Pulmonary artery endothelial cell (primary cell): ENCODE data around the gene GPRC5D. TPM values are rescaled to one million over a fixed set of nuclear protein-coding genes. Genes with fewer than 3 reads are reported as not detected.

Experiments
- DNase-seq: peaks from one replicate; pipeline ENCODE4 v3.0.0-alpha.2; 2011; ENCODE audit warnings: low read depth, low spot score
- total RNA-seq: library from RNA; depleted of rRNA; stranded (reverse); fragments of >200 nt; gene quantifications from 2 replicates; pipeline ENCODE4 v1.2.3, GENCODE V29; 2014

GPRC5D gene
- total RNA-seq, 1 donor from 2014 or later = not detected

GRCh38 chr12:12938541-12938940, 13.4 kb downstream of the GPRC5D start:
- DNase-seq = no peak

- DNase-seq = no peak
Observed at GRCh38 chr12:12936983-12937491, 14.9 kb downstream of the GPRC5D start.

GRCh38 chr12:12934556-12934955, 17.4 kb downstream of the GPRC5D start:
- DNase-seq = no peak

- DNase-seq = no peak
Observed at GRCh38 chr12:12933742-12934141, 18.2 kb downstream of the GPRC5D start.

GRCh38 chr12:12930633-12931219, 21.2 kb downstream of the GPRC5D start:
- DNase-seq = no peak

- no peak for DNase-seq
Observed at GRCh38 chr12:12929696-12930095, 22.3 kb downstream of the GPRC5D start.

- peak; percentile 40 for DNase-seq
Observed at GRCh38 chr12:12927211-12928079, 24.5 kb downstream of the GPRC5D start.

GRCh38 chr12:12926571-12927071, 25.3 kb downstream of the GPRC5D start:
- DNase-seq = no peak

GRCh38 chr12:12925388-12925787, 26.6 kb downstream of the GPRC5D start:
- DNase-seq = no peak

GRCh38 chr12:12924169-12924568, 27.8 kb downstream of the GPRC5D start:
- no peak for DNase-seq

GRCh38 chr12:12922978-12923377, 29.0 kb downstream of the GPRC5D start:
- no peak for DNase-seq

- DNase-seq = no peak
Observed at GRCh38 chr12:12922191-12922616, 29.8 kb downstream of the GPRC5D start.

GRCh38 chr12:12919666-12920435, 32.1 kb downstream of the GPRC5D start:
- no peak for DNase-seq

- no peak for DNase-seq
Observed at GRCh38 chr12:12918781-12919389, 33.1 kb downstream of the GPRC5D start.

- no peak for DNase-seq
Observed at GRCh38 chr12:12917517-12917916, 34.5 kb downstream of the GPRC5D start.

- DNase-seq = peak; percentile 86
Observed at GRCh38 chr12:12916135-12916944, 35.6 kb downstream of the GPRC5D start.

GRCh38 chr12:12915656-12916055, 36.3 kb downstream of the GPRC5D start:
- no peak for DNase-seq

GRCh38 chr12:12912711-12913110, 39.3 kb downstream of the GPRC5D start:
- DNase-seq = no peak

GRCh38 chr12:12909995-12910420, 42.0 kb downstream of the GPRC5D start:
- DNase-seq = no peak

GRCh38 chr12:12909228-12909994, 42.6 kb downstream of the GPRC5D start:
- DNase-seq = no peak
